Middle frontal gyrus (tissue), 1 donor: ENCODE data around the gene LRRC25.

Experiments used
- DNase-seq: peaks from one replicate; pipeline ENCODE4 v3.0.0-alpha.2; 2015; ENCODE audit warnings: low spot score; ENCODE audit errors: extremely low spot score

Gene LRRC25

GRCh38 chr19:18348171-18348570 is 49.3 kb downstream of the LRRC25 start:
- DNase-seq, result no peak

- DNase-seq, result no peak
These were observed 51.3 kb downstream of the LRRC25 start for GRCh38 chr19:18346091-18346490.

DNA sequence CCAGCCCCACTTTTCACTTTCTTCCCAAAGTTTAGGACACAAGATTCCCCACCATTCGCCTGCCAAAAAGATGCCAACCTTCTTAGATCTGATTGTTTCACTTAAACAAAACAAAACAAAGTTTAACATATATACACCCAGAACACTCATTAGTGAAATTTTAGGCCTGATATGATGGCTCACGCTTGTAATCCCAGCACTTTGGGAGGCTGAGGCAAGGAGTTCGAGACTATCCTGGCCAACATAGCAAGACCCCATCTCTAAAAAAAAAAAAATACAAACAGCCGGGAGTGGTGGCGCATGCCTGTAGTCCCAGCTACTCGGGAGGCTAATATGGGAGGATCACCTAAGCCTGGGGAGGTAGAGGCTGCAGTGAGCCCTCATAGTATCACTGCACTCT is 52.1 kb downstream of the LRRC25 start:
- no peak for DNase-seq

- no peak for DNase-seq
These were observed 52.9 kb downstream of the LRRC25 start for GRCh38 chr19:18344582-18344950.

- no peak for DNase-seq
These were observed 55.3 kb downstream of the LRRC25 start for GRCh38 chr19:18342090-18342632.
